Mucosa of stomach (tissue), 1 donor: ENCODE results near the gene MAPK1IP1L.

Experiments used
- H3K27me3 ChIP-seq: one replicate; pipeline ENCODE4 v1.7.0; 2013; ENCODE audit warnings: mild to moderate bottlenecking, low read length; ENCODE audit not compliant: control insufficient read depth, insufficient read depth
- H3K36me3 ChIP-seq: one replicate; pipeline ENCODE4 v1.7.0; 2013; ENCODE audit warnings: low read length; ENCODE audit not compliant: control insufficient read depth, insufficient read depth
- H3K4me1 ChIP-seq: one replicate; pipeline ENCODE4 v1.7.0; 2013; ENCODE audit warnings: mild to moderate bottlenecking, low read length; ENCODE audit not compliant: control insufficient read depth, insufficient read depth
- H3K4me3 ChIP-seq: one replicate; pipeline ENCODE4 v1.7.0; 2013; ENCODE audit warnings: low read length
- H3K9ac ChIP-seq: one replicate; pipeline ENCODE4 v1.7.0; 2013; ENCODE audit warnings: mild to moderate bottlenecking, low read length, moderate library complexity
- H3K9me3 ChIP-seq: one replicate; pipeline ENCODE4 v1.7.0; 2013; ENCODE audit warnings: mild to moderate bottlenecking, low read length, moderate library complexity; ENCODE audit not compliant: control insufficient read depth
- donor health status: Pancreatic carcinoma.

MAPK1IP1L gene

GRCh38 chr14:55038708-55039107 is 12.7 kb upstream of the MAPK1IP1L start:
- Histone ChIP-seq H3K9ac (no peak overlapping the region), H3K4me3 (no peak overlapping the region), H3K4me1 (peaks cover 12% of the 10 kb centered on the region), H3K36me3 (no peaks in the 10 kb centered on the region), H3K9me3 (no peaks in the 10 kb centered on the region), H3K27me3 (no peaks in the 10 kb centered on the region)

- Histone ChIP-seq H3K36me3 (no peaks in the 10 kb centered on the region), H3K4me1 (peaks cover 6% of the 10 kb centered on the region), H3K9me3 (no peaks in the 10 kb centered on the region), H3K9ac (no peak overlapping the region), H3K27me3 (no peaks in the 10 kb centered on the region), H3K4me3 (no peak overlapping the region)
Measured at GRCh38 chr14:55043528-55043927, 7.9 kb upstream of the MAPK1IP1L start.

- Histone ChIP-seq H3K36me3 (no peaks in the 10 kb centered on the region), H3K9me3 (no peaks in the 10 kb centered on the region), H3K27me3 (no peaks in the 10 kb centered on the region), H3K4me3 (no peak overlapping the region), H3K9ac (no peak overlapping the region), H3K4me1 (no peaks in the 10 kb centered on the region)
Measured at GRCh38 chr14:55045087-55045486, 6.4 kb upstream of the MAPK1IP1L start.

GRCh38 chr14:55047301-55048053 is 4.0 kb upstream of the MAPK1IP1L start:
- H3K27me3 ChIP-seq, result no peaks in the 10 kb centered on the region
- no peak overlapping the region for H3K9ac ChIP-seq
- no peak overlapping the region for H3K4me3 ChIP-seq
- H3K36me3 ChIP-seq, result no peaks in the 10 kb centered on the region
- H3K4me1 ChIP-seq, result peaks cover 3% of the 10 kb centered on the region
- no peaks in the 10 kb centered on the region for H3K9me3 ChIP-seq

- no peaks in the 10 kb centered on the region for H3K36me3 ChIP-seq
- no peak overlapping the region for H3K9ac ChIP-seq
- H3K9me3 ChIP-seq, result no peaks in the 10 kb centered on the region
- H3K4me1 ChIP-seq, result peaks cover 16% of the 10 kb centered on the region
- H3K4me3 ChIP-seq, result no peak overlapping the region
- no peaks in the 10 kb centered on the region for H3K27me3 ChIP-seq
Measured at GRCh38 chr14:55048900-55049436, 2.5 kb upstream of the MAPK1IP1L start.

- H3K9me3 ChIP-seq, result no peaks in the 10 kb centered on the region
- H3K36me3 ChIP-seq, result no peaks in the 10 kb centered on the region
- peak overlapping the region; percentile 100 for H3K9ac ChIP-seq
- peak overlapping the region; percentile 85 for H3K4me3 ChIP-seq
- H3K27me3 ChIP-seq, result no peaks in the 10 kb centered on the region
- H3K4me1 ChIP-seq, result peaks cover 16% of the 10 kb centered on the region
Measured at GRCh38 chr14:55051165-55051422, 353 bp upstream of the MAPK1IP1L start.

- Histone ChIP-seq H3K36me3 (no peaks in the 10 kb centered on the region), H3K27me3 (no peaks in the 10 kb centered on the region), H3K4me3 (peak overlapping the region; percentile 85), H3K9ac (peak overlapping the region; percentile 100), H3K4me1 (peaks cover 16% of the 10 kb centered on the region), H3K9me3 (no peaks in the 10 kb centered on the region)
Measured at GRCh38 chr14:55052269-55052930, 953 bp downstream of the MAPK1IP1L start.

- no peaks in the 10 kb centered on the region for H3K9me3 ChIP-seq
- peak overlapping the region; percentile 100 for H3K9ac ChIP-seq
- H3K27me3 ChIP-seq, result no peaks in the 10 kb centered on the region
- no peak overlapping the region for H3K4me3 ChIP-seq
- peaks cover 16% of the 10 kb centered on the region for H3K4me1 ChIP-seq
- no peaks in the 10 kb centered on the region for H3K36me3 ChIP-seq
Measured at GRCh38 chr14:55053018-55053417, 1.6 kb downstream of the MAPK1IP1L start.

- no peaks in the 10 kb centered on the region for H3K9me3 ChIP-seq
Measured at GRCh38 chr14:55053500-55053899, 2.1 kb downstream of the MAPK1IP1L start.

GRCh38 chr14:55054098-55054497 is 2.7 kb downstream of the MAPK1IP1L start:
- no peak overlapping the region for H3K4me3 ChIP-seq
- H3K4me1 ChIP-seq, result peaks cover 16% of the 10 kb centered on the region

More at GRCh38 chr14:55053500-55053899, 2.1 kb downstream of the MAPK1IP1L start:
- no peaks in the 10 kb centered on the region for H3K36me3 ChIP-seq
- H3K27me3 ChIP-seq, result no peaks in the 10 kb centered on the region
- peaks cover 16% of the 10 kb centered on the region for H3K4me1 ChIP-seq
- no peak overlapping the region for H3K4me3 ChIP-seq
- H3K9ac ChIP-seq, result peak overlapping the region; percentile 3

GRCh38 chr14:55057919-55058318 is 6.5 kb downstream of the MAPK1IP1L start:
- Histone ChIP-seq H3K4me3 (no peak overlapping the region), H3K9me3 (no peaks in the 10 kb centered on the region), H3K36me3 (peaks cover 11% of the 10 kb centered on the region), H3K27me3 (no peaks in the 10 kb centered on the region), H3K4me1 (peaks cover 13% of the 10 kb centered on the region), H3K9ac (no peak overlapping the region)

More at GRCh38 chr14:55054098-55054497, 2.7 kb downstream of the MAPK1IP1L start:
- H3K36me3 ChIP-seq, result no peaks in the 10 kb centered on the region
- no peaks in the 10 kb centered on the region for H3K9me3 ChIP-seq
- H3K9ac ChIP-seq, result no peak overlapping the region
- H3K27me3 ChIP-seq, result no peaks in the 10 kb centered on the region

- H3K9me3 ChIP-seq, result no peaks in the 10 kb centered on the region
- no peak overlapping the region for H3K4me3 ChIP-seq
- peaks cover 4% of the 10 kb centered on the region for H3K4me1 ChIP-seq
- no peaks in the 10 kb centered on the region for H3K27me3 ChIP-seq
- H3K36me3 ChIP-seq, result peaks cover 12% of the 10 kb centered on the region
- H3K9ac ChIP-seq, result no peak overlapping the region
Measured at GRCh38 chr14:55059333-55059732, 7.9 kb downstream of the MAPK1IP1L start.
